ENCODE data around the gene PTPRJ. TPM values are rescaled to one million over a fixed set of nuclear protein-coding genes. Genes with fewer than 3 reads are reported as not detected.

PTPRJ gene
- total and polyA plus RNA-seq, 2 experiments from 2014 or later = 8.9 to 12.4 TPM

GRCh38 chr11:47989779-47990178 lies 9.4 kb downstream of the PTPRJ start:
- TF ChIP-seq CTCF (IDR thresholded peaks at IDR 0.05; ENCODE audit: low read depth, low read length) = no peak
- Histone ChIP-seq H3K9me3 (ENCODE audit: low read depth) (no peaks in the 10 kb centered on the region), H3K27me3 (no peaks in the 10 kb centered on the region), H3K27ac (peak overlapping the region; percentile 97), H3K4me1 (ENCODE audit: low read depth) (peaks cover 29% of the 10 kb centered on the region), H3K4me3 (no peak overlapping the region), H3K36me3 (no peaks in the 10 kb centered on the region)
- no peak for DNase-seq (ENCODE audit: low read depth in 1 of 2, low spot score in 1 of 2)

- no peaks in the 10 kb centered on the region for H3K36me3 ChIP-seq
- no peak overlapping the region for H3K4me3 ChIP-seq
- TF ChIP-seq CTCF (IDR thresholded peaks at IDR 0.05; ENCODE audit: low read depth, low read length) = no peak
- no peaks in the 10 kb centered on the region for H3K27me3 ChIP-seq
- H3K27ac ChIP-seq = peak overlapping the region; percentile 97
- H3K4me1 ChIP-seq (ENCODE audit: low read depth) = peaks cover 29% of the 10 kb centered on the region
- no peaks in the 10 kb centered on the region for H3K9me3 ChIP-seq (ENCODE audit: low read depth)
- peak in 1 of 2 donors; percentile 85 for DNase-seq (ENCODE audit: low read depth in 1 of 2, low spot score in 1 of 2)
These were observed 11.0 kb downstream of the PTPRJ start for GRCh38 chr11:47991266-47991830.

- Histone ChIP-seq H3K4me1 (ENCODE audit: low read depth) (peaks cover 29% of the 10 kb centered on the region), H3K9me3 (ENCODE audit: low read depth) (no peaks in the 10 kb centered on the region), H3K4me3 (no peak overlapping the region), H3K27ac (peak overlapping the region; percentile 97), H3K27me3 (no peaks in the 10 kb centered on the region), H3K36me3 (no peaks in the 10 kb centered on the region)
- no peak for TF ChIP-seq CTCF (IDR thresholded peaks at IDR 0.05; ENCODE audit: low read depth, low read length)
- DNase-seq (ENCODE audit: low read depth in 1 of 2, low spot score in 1 of 2) = no peak
These were observed 11.5 kb downstream of the PTPRJ start for GRCh38 chr11:47991894-47992293.

GRCh38 chr11:47992959-47993820 lies 12.8 kb downstream of the PTPRJ start:
- TF ChIP-seq CTCF (IDR thresholded peaks at IDR 0.05; ENCODE audit: low read depth, low read length) = no peak
- peak overlapping the region; percentile 97 for H3K27ac ChIP-seq
- H3K36me3 ChIP-seq = no peaks in the 10 kb centered on the region
- H3K4me1 ChIP-seq (ENCODE audit: low read depth) = peaks cover 24% of the 10 kb centered on the region
- H3K9me3 ChIP-seq (ENCODE audit: low read depth) = no peaks in the 10 kb centered on the region
- peak in 1 of 2 donors; percentile 81 for DNase-seq (ENCODE audit: low read depth in 1 of 2, low spot score in 1 of 2)
- H3K4me3 ChIP-seq = no peak overlapping the region
- no peaks in the 10 kb centered on the region for H3K27me3 ChIP-seq

- H3K4me3 ChIP-seq = no peak overlapping the region
- no peaks in the 10 kb centered on the region for H3K9me3 ChIP-seq (ENCODE audit: low read depth)
- H3K4me1 ChIP-seq (ENCODE audit: low read depth) = peaks cover 24% of the 10 kb centered on the region
- no peak for TF ChIP-seq CTCF (IDR thresholded peaks at IDR 0.05; ENCODE audit: low read depth, low read length)
- H3K36me3 ChIP-seq = no peaks in the 10 kb centered on the region
- no peak overlapping the region for H3K27ac ChIP-seq
- DNase-seq (ENCODE audit: low read depth in 1 of 2, low spot score in 1 of 2) = no peak
- H3K27me3 ChIP-seq = no peaks in the 10 kb centered on the region
These were observed 14.1 kb downstream of the PTPRJ start for GRCh38 chr11:47994417-47994816.

Measured in cardiac muscle cell (in vitro differentiated cells and primary cell).